ENCODE measurements around the gene RARRES1.

The RARRES1 gene

GRCh38 chr3:158660711-158661110 is 71.5 kb downstream of the RARRES1 start:
- H3K4me1 Mint-ChIP-seq = no peaks in the 10 kb centered on the region
- no peaks in the 10 kb centered on the region for H3K27me3 Mint-ChIP-seq
- peaks cover 37% of the 10 kb centered on the region for H3K36me3 Mint-ChIP-seq (ENCODE audit: insufficient read depth)
- no peak overlapping the region for H3K27ac Mint-ChIP-seq (ENCODE audit: low read depth)
- no peak for DNase-seq (ENCODE audit: low spot score in 2 of 2)
- H3K4me3 Mint-ChIP-seq = no peak overlapping the region
- no peaks in the 10 kb centered on the region for H3K9me3 Mint-ChIP-seq
- ATAC-seq (replicated peaks; ENCODE audit: extremely low read depth, poor library complexity, severe bottlenecking) = no peak

GRCh38 chr3:158659454-158660237 is 72.6 kb downstream of the RARRES1 start:
- no peak overlapping the region for H3K27ac Mint-ChIP-seq (ENCODE audit: low read depth)
- H3K36me3 Mint-ChIP-seq (ENCODE audit: insufficient read depth) = peaks cover 35% of the 10 kb centered on the region
- no peaks in the 10 kb centered on the region for H3K4me1 Mint-ChIP-seq
- H3K4me3 Mint-ChIP-seq = no peak overlapping the region
- DNase-seq (ENCODE audit: low spot score in 2 of 2) (peak in 1 of 2 donors; percentile 42), ATAC-seq (replicated peaks; ENCODE audit: extremely low read depth, poor library complexity, severe bottlenecking) (peak; percentile 73)
- no peaks in the 10 kb centered on the region for H3K9me3 Mint-ChIP-seq
- H3K27me3 Mint-ChIP-seq = no peaks in the 10 kb centered on the region

DNA sequence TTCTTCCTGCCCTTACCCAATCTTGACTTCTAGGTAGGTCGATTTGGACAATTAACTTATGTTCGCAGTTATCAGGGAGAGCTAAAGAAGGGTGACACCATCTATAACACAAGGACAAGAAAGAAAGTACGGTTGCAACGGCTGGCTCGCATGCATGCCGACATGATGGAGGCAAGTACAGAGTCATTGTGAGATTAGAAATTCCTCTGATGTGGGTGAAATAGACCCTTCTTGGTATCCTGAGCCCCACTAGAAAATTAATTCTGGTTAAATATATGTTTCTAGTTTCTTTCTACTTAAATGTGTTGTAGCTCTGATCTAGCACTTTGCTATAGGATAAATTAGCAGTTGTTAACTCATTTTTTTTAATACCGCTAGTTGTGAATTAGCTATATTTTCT is 73.4 kb downstream of the RARRES1 start:
- H3K36me3 Mint-ChIP-seq (ENCODE audit: insufficient read depth) = peaks cover 40% of the 10 kb centered on the region
- H3K4me3 Mint-ChIP-seq = no peak overlapping the region
- no peaks in the 10 kb centered on the region for H3K4me1 Mint-ChIP-seq
- H3K9me3 Mint-ChIP-seq = no peaks in the 10 kb centered on the region
- ATAC-seq (replicated peaks; ENCODE audit: extremely low read depth, poor library complexity, severe bottlenecking) (no peak), DNase-seq (ENCODE audit: low spot score in 2 of 2) (no peak)
- H3K27ac Mint-ChIP-seq (ENCODE audit: low read depth) = no peak overlapping the region
- H3K27me3 Mint-ChIP-seq = no peaks in the 10 kb centered on the region

- peaks cover 62% of the 10 kb centered on the region for H3K36me3 Mint-ChIP-seq (ENCODE audit: insufficient read depth)
- no peaks in the 10 kb centered on the region for H3K9me3 Mint-ChIP-seq
- DNase-seq (ENCODE audit: low spot score in 2 of 2) (no peak), ATAC-seq (replicated peaks; ENCODE audit: extremely low read depth, poor library complexity, severe bottlenecking) (no peak)
- no peak overlapping the region for H3K27ac Mint-ChIP-seq (ENCODE audit: low read depth)
- no peak overlapping the region for H3K4me3 Mint-ChIP-seq
- H3K27me3 Mint-ChIP-seq = no peaks in the 10 kb centered on the region
- H3K4me1 Mint-ChIP-seq = peaks cover 7% of the 10 kb centered on the region
Observed at GRCh38 chr3:158652463-158652862, 79.8 kb downstream of the RARRES1 start.

DNA sequence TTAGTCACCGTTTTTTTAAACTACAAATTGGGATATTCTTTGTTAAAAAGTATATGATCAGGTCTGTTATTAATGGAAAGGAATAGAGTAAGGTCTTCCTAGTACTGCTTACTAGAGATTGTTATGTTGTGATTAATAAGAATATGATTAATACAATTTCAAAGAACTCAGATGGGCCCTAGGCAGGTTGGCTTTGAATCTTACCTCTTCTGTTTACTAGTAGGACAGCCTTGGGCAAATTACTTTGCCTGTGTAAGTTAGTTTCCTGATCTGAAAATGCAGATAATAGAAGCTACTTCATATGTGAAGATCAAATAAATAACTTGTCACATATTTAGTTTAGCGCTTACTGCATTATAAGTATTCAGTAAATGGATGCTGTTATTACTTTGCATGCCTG is 81.1 kb downstream of the RARRES1 start:
- Mint-ChIP-seq H3K9me3 (no peaks in the 10 kb centered on the region), H3K4me1 (peaks cover 13% of the 10 kb centered on the region), H3K4me3 (no peak overlapping the region), H3K36me3 (ENCODE audit: insufficient read depth) (peaks cover 63% of the 10 kb centered on the region), H3K27me3 (no peaks in the 10 kb centered on the region), H3K27ac (ENCODE audit: low read depth) (no peak overlapping the region)
- ATAC-seq (replicated peaks; ENCODE audit: extremely low read depth, poor library complexity, severe bottlenecking) (no peak), DNase-seq (ENCODE audit: low spot score in 2 of 2) (no peak)

- Mint-ChIP-seq H3K27ac (ENCODE audit: low read depth) (no peak overlapping the region), H3K4me3 (no peak overlapping the region), H3K9me3 (no peaks in the 10 kb centered on the region), H3K27me3 (no peaks in the 10 kb centered on the region), H3K36me3 (ENCODE audit: insufficient read depth) (peaks cover 56% of the 10 kb centered on the region), H3K4me1 (peaks cover 26% of the 10 kb centered on the region)
- no peak for DNase-seq (ENCODE audit: low spot score in 2 of 2)
- no peak for ATAC-seq (replicated peaks; ENCODE audit: extremely low read depth, poor library complexity, severe bottlenecking)
Observed at GRCh38 chr3:158649791-158650190, 82.5 kb downstream of the RARRES1 start.
